Measurements from ENCODE around the gene GLUD2. TPM values are rescaled to one million over a fixed set of nuclear protein-coding genes. Genes with fewer than 3 reads are reported as not detected.
"Not testable (repeated sequence)": the region's sequence is repeated elsewhere in the genome, so short reads cannot be mapped to it uniquely, and the experiment has no call there.

Gene GLUD2
- total RNA-seq = 7.6 TPM

GRCh38 chrX:121047441-121048419 lies at the start of gene GLUD2:
Gene GLUD2 (plus strand): TSS chrX:121047610. CDS start chrX:121047685, 75 bp downstream.
- peak; percentile 31 for DNase-seq (ENCODE audit: low spot score)

DNA sequence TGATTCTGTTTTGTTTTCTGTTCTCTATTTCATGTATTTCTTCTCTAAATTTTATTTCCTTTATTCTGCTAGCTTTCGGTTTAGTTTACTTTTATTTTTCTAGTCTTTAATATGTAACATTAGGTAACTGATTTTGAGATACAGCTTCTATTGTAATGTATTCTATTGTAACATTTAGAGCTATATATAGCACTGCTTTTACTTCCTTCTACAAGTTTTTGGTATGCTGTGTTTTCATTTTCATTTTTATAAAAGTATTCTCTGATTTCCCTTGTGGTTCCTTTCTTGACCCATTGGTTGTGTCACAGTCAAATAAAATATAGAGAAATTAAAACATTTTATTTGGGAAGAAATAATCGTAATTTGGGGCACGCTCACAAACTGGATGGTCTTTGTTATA lies 48.0 kb upstream of the GLUD2 start:
- DNase-seq (ENCODE audit: low spot score) = no peak

DNA sequence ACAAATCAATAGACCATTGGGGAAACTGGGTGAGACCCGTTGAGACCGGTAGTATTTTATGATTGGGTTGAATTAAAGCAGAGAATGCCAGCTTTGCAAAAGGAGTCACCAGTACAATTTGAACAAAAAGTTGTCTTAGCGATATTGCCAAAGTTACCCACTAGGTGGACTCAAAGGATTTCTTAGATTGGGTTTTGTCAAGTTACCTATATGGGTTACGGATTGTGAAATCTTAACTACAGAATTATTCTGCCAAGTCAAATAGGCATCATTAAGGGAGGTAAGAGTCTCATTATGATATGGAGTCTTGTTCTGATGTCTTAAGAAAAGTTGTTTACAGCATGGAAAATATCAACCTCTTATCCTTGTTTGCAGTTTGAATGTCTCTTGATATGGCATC lies 46.8 kb upstream of the GLUD2 start:
- DNase-seq (ENCODE audit: low spot score) = no peak

GRCh38 chrX:121008920-121009319 lies 38.5 kb upstream of the GLUD2 start:
- no peak for DNase-seq (ENCODE audit: low spot score)

DNA sequence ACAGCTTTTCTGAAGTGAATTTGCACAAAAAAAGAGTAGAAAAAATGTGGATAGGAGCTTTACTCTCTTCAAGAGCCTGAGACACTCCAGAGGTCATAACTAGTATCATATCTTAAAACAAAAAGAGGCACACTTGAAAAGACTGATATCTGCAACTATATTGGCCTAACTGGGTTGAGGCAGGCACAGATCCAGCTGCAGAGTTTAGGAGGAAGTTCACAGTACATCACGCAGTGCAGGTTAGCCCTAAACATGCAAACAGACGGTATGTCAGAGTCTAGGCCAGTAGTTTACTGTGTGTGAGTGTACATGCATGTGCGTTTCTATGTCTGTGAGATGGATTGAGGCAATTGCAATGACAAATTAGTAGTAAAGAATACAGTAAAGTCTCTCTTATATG lies 37.6 kb upstream of the GLUD2 start:
- no peak for DNase-seq (ENCODE audit: low spot score)

DNA sequence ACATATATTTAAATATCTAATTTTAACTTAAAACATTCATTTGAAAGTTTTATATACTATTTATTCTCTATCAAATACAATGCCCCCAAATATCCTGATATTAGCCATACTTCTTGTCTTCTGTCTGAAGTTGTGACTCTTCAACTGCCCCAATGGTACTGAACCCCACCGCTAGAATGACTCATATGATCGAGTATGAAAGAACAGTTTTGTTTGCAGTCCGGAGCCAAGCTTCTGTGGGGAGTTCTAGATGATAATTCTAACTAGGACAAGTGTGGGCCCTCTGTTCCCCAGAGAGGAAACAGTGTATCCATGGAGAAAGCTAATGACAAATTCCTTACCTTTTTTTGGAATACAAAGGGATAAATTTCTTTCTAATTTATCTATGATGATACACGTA lies 37.2 kb upstream of the GLUD2 start:
- DNase-seq (ENCODE audit: low spot score) = no peak

DNA sequence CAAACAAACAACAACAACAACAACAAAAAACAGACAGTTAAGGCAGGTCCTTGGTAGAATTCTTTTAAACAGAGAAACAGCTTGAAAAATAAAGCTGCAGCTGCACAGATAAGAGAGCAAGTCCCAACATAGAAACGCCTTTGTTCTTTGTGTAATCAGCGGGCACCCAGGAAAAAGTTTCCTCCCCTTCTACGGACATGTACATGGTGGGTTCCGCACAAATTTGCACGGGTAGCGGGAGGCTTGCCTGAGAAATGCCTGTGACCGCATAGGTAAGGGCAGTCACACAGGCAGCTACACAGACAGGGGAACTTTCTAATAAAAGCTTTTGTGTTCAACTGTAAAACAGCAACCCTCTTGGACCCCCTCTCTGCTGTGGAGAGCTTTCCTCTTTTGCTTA lies 36.2 kb upstream of the GLUD2 start:
- DNase-seq (ENCODE audit: low spot score) = no peak

DNA sequence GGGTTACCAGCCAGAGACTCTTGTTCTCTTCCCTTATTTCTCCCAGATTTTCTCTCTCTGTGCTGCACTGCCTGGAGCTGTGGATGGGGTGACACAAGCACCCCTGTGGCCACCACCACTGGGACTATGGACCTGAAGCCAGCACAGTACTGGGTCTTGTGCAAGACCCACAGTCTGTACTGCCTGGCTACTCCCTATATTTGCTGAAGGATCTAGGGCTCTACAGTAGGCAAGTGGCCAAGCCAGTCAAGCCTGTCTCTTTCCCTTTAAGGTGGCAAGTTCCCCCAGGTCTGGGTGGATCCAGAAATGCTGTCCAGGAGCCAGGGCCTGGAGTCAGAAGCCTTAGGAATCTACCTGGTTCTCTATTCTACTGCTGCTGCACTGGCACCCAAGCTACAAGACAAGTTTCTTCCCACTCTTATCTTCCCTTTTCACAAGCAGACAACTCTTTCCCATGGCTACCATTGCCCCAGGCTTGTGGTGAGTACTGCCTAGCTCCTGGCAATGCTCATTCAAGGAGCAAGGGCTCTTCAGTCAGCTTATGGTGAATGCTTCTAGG lies 33.4 kb upstream of the GLUD2 start:
- DNase-seq (ENCODE audit: low spot score) = no peak

GRCh38 chrX:121014826-121015225 lies 32.6 kb upstream of the GLUD2 start:
- no peak for DNase-seq (ENCODE audit: low spot score)

DNA sequence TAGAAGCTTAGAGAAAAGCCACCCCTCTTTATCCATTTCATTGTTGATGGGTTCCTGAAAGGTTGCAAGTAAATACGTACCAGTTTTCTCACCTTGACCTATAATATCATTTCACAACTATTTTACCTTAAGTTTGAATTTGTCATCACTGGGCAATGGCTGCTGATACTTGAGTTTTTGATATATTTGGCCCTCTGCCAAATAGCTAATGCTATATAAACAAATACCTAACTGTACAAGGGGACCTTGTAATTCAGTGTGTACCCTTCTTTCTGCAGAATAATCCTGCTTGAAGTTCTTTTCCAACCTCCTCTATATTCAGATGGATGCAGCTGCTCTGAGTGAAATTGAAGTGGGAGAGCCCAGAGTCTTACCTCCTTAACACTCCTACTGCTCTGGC lies 19.0 kb upstream of the GLUD2 start:
- no peak for DNase-seq (ENCODE audit: low spot score)

GRCh38 chrX:121030083-121030482 lies 17.3 kb upstream of the GLUD2 start:
- DNase-seq (ENCODE audit: low spot score) = peak; percentile 58

DNA sequence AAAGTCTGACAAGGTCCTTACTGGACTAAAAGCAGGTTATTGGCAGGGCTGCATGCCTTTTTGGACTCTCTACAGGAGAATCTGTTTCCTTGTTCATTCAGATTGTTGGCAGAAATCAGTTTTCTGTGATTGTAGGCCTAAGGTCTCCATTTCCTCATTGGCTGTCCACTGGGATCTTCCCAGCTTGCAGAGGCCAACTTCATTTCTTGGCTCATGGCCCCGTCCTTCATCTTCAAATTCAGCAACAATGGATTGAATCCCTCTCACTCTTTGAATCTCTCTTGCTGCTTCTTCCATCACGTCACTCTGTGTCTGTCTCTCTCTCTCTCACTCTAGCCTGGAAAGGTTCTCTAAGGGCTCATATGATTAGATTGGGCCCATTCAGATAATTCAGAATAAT lies 14.9 kb upstream of the GLUD2 start:
- no peak for DNase-seq (ENCODE audit: low spot score)

- DNase-seq (ENCODE audit: low spot score) = no peak
These were observed 11.3 kb upstream of the GLUD2 start for GRCh38 chrX:121036137-121036536.

DNA sequence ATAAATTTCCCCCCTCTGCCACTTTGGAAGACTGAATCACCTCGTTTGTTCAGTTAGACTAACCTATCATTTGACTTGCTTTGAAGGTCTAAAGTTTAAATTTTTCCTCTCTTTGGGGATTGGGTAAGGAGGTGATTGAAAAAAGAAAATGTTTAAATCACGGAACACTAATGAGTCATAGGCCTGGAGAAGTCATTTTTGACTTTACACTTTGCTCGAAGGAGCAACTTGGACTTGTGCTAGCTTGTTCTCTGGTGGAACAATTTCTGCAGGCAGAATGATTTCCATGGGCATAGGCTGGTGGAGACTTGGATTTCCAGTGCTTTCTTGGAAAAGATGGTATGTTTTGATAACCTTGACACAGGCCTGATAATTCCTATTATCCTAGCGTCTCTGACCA lies 10.5 kb upstream of the GLUD2 start:
- no peak for DNase-seq (ENCODE audit: low spot score)

DNA sequence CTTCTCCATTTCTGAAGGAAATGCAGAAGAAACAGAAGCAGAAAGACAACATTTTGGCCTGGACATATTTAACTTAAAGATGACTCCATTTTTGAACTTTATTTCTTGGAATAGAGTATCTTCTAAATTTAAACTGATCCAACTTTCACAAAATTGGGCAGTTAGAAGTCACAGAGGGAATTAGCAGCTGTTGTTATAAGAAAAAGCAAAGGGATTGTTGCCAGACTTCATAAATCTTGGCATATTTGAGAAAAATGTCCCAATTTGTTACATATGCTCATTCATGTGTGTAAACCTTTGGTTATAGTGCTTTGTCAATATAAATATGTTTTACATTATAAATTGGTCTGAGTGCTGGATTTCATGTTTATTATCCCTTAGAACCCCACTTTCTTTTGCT lies 3.4 kb downstream of the GLUD2 start:
- no peak for DNase-seq (ENCODE audit: low spot score)

DNA sequence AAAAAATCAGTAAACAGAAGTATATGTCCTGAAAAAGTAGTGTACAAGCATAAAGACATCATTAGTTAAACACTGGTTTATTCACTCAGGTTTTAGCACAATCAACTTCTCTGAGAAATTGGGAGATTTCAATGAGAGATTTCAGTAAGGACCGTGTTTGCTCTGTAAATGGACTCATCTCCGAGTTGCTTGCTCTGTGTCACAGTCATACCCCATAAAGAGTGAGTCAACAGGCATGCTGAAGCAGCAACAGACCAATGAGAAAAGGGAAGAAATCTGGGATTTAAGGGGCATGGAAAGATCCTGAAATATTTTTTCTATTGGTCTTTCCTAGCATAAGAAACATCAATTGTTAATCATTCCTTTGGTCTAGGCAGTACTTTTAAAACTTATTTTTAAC lies 4.7 kb downstream of the GLUD2 start:
- no peak for DNase-seq (ENCODE audit: low spot score)

- DNase-seq (ENCODE audit: low spot score) = no peak
These were observed 14.9 kb downstream of the GLUD2 start for GRCh38 chrX:121062289-121062688.

DNA sequence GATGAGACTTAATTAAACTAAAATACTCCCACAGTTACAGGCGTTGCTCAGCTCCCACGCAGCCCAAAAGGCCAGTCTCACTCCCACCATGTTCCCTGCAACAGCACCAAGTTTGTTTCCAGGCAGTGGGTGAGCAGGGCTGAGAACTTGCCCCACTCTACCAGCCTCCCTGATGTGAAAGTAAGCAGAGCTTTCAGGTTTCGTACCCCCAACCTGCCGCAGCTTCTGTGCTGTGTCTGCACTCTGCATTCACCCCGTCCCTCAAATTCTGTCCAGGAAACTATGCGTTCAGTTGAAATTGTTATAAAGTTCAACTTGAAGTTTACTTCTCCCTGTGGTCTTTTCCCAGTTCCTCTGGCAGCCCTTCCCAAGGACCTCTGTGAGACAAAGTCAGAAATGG lies 17.2 kb downstream of the GLUD2 start:
- DNase-seq (ENCODE audit: low spot score) = no peak

DNA sequence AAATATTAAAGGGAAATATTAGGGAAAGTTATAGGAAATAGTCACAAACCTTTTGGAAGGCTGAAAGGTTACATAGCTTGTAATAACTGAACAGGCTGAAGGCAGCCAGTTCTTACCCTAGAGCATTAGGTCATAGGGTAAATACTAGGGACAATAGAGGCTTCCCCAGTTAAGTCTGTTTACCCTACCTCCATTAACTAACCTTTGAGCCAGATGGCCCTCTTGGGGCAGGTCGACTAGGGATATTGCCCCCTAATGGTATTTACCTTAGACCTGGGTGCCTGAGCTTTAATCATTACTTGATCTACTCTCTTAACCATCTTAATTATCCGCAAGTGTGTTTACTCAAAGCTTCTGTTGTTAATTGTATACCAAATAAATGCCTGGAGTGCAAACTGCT lies 36.8 kb downstream of the GLUD2 start:
- DNase-seq (ENCODE audit: low spot score) = not testable (repeated sequence)

DNA sequence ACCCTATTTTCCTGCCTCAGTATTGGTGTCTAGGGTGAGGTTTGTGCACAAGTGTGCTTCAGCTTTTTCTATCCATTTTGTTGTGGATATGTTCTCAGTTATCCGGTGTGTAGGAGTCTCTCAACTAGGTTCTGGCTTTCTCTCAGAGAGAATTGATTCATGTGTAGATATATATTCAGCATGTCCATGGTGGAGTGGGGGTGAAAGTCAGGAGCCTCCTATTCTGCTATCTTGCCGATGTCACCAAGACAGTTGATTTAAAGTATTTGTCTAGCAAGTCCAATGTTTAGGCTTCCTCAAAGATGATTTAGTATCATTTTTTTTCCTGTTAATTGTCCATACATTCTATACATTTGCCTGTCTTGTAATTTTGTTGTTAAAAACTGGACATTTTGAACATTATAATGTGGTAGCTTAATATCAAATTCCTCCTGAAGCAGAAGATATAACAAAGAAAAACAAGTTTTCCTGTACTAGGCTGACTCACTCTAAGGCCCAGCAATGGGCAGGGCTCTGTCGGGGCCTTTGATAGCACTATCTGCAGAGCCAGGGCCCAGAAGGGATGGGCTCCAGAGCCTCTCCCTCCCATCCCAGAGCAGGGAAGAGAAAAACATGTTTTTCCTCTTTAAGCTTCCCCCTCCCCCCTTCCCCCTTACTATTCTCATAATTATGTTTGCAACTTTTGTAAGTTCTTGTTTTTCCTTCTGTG lies 37.6 kb downstream of the GLUD2 start:
- DNase-seq (ENCODE audit: low spot score) = no peak

DNA sequence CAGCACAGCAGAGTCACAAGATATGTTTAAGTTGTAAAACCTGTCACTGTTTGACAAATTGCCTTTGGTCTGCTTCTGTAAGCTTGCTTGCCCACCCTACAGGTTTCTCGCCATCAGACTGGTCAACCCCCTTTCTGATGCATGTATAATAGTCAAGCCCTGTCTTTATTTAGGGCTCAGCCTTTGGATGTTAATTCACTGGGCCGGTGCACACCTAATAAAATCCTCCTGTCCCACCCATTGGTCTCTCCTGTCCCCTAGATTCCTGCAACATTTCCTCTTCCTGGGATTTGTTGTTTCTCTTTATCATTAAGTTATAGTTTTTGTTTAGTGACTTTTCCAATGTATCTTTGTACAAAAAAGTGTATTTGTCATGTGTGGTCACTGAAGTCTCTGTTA lies 38.2 kb downstream of the GLUD2 start:
- no peak for DNase-seq (ENCODE audit: low spot score)

DNA sequence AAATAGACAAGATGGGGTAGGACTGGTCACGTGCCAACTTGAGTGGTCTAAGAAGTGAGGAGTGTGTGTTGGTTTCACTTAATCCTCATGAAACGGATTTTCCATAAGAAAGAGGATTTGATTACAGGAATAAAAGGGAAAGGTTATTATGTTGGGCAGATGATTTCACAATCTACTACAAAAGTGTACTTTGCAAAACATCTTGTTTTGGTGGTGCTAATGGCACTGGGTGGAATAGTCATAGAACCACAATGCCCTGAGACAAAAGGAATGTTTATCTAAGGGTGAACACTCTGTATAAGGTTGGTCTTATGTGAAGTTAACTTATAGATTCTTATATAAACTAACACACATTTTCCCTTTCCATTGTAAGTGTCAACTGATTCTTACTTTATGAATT lies 45.6 kb downstream of the GLUD2 start:
- no peak for DNase-seq (ENCODE audit: low spot score)
